HL-60 (cell line): ENCODE data around the gene TMEM59L.

Experiments
- DNase-seq, 2 experiments: peaks; one replicate each; pipeline ENCODE4 v3.0.0-alpha.2; 2010 to 2020; ENCODE audit warnings: low read depth in 1 of 2, low spot score in 1 of 2
- H3K27ac ChIP-seq: fragments of 250-450 bp; sonication (Bioruptor Pico); replicated peaks from 2 replicates; pipeline ENCODE4 v1.5.1; 2020; ENCODE audit warnings: mild to moderate bottlenecking, moderate library complexity
- H3K27me3 ChIP-seq: fragments of 250-450 bp; sonication (Bioruptor Pico); 2 replicates; pipeline ENCODE4 v1.5.1; 2021; ENCODE audit warnings: mild to moderate bottlenecking, moderate library complexity; ENCODE audit not compliant: insufficient read depth, poor library complexity, severe bottlenecking
- H3K4me3 ChIP-seq: replicated peaks from 2 replicates; pipeline ENCODE4 v1.5.1; 2011; ENCODE audit warnings: mild to moderate bottlenecking, control low read depth, low read length; ENCODE audit not compliant: insufficient read depth
- GABPA ChIP-seq: IDR thresholded peaks from 2 replicates; pipeline ENCODE4 v1.6.1; 2012; ENCODE audit warnings: low read depth
- POLR2AphosphoS5 ChIP-seq: IDR thresholded peaks from 2 replicates; pipeline ENCODE4 v1.6.1; 2012; ENCODE audit warnings: low read depth
- SPI1 ChIP-seq: IDR thresholded peaks from 2 replicates; pipeline ENCODE4 v1.6.1; 2012; ENCODE audit warnings: low read depth, mild to moderate bottlenecking, borderline replicate concordance
- TF ChIP-seq, protein P1 (sequence below): IDR thresholded peaks from one replicate; pipeline ENCODE4 v1.5.1; 2011; ENCODE audit warnings: low read length, control low read depth, inconsistent platforms; ENCODE audit not compliant: insufficient read depth
- TF ChIP-seq, protein P2 (sequence below): IDR thresholded peaks from 2 replicates; pipeline ENCODE4 v1.6.1; 2012; ENCODE audit warnings: low read depth; ENCODE audit not compliant: insufficient replicate concordance

Gene TMEM59L

DNA sequence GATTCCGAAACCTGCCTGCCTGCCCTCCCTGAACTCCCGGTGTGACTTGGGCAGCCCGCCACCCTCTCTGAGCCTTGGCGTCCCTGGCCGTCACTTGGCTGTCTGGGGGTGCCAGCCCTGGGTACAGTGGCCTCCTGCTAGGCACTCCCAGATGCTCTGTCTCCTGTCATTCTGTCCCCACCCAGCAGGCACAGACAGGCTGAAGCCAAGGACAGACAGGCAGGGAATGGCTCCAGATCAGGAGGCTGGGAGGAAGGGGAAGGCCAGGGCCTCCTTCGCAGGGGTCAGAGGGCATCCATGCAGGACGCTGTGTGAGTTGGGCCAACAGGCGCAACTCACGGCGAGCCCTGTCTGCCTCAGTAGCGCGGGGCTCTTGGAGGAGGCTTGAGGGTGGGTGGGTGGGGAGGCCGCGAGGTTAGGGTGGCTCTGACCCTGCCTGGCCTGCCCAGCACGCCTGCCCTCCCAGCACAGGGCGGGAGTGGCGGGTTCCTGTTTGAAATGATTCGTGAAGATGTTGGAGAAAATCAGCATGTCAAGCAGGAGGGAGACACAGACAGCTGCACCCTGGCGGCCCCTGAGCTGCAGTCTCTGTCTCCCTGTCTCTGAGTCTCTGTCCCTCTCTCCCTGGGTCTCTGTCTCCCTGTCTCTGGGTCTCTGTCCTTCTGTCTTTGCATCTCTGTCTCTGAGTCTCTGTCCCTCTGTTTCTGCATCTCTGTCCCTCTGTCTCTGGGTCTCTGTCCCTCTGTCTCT lies 43.8 kb downstream of the TMEM59L start:
- H3K27ac ChIP-seq = no peak overlapping the region
- TF ChIP-seq, protein P1, sequence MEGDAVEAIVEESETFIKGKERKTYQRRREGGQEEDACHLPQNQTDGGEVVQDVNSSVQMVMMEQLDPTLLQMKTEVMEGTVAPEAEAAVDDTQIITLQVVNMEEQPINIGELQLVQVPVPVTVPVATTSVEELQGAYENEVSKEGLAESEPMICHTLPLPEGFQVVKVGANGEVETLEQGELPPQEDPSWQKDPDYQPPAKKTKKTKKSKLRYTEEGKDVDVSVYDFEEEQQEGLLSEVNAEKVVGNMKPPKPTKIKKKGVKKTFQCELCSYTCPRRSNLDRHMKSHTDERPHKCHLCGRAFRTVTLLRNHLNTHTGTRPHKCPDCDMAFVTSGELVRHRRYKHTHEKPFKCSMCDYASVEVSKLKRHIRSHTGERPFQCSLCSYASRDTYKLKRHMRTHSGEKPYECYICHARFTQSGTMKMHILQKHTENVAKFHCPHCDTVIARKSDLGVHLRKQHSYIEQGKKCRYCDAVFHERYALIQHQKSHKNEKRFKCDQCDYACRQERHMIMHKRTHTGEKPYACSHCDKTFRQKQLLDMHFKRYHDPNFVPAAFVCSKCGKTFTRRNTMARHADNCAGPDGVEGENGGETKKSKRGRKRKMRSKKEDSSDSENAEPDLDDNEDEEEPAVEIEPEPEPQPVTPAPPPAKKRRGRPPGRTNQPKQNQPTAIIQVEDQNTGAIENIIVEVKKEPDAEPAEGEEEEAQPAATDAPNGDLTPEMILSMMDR = no peak
- TF ChIP-seq GABPA = no peak
- TF ChIP-seq, protein P2, sequence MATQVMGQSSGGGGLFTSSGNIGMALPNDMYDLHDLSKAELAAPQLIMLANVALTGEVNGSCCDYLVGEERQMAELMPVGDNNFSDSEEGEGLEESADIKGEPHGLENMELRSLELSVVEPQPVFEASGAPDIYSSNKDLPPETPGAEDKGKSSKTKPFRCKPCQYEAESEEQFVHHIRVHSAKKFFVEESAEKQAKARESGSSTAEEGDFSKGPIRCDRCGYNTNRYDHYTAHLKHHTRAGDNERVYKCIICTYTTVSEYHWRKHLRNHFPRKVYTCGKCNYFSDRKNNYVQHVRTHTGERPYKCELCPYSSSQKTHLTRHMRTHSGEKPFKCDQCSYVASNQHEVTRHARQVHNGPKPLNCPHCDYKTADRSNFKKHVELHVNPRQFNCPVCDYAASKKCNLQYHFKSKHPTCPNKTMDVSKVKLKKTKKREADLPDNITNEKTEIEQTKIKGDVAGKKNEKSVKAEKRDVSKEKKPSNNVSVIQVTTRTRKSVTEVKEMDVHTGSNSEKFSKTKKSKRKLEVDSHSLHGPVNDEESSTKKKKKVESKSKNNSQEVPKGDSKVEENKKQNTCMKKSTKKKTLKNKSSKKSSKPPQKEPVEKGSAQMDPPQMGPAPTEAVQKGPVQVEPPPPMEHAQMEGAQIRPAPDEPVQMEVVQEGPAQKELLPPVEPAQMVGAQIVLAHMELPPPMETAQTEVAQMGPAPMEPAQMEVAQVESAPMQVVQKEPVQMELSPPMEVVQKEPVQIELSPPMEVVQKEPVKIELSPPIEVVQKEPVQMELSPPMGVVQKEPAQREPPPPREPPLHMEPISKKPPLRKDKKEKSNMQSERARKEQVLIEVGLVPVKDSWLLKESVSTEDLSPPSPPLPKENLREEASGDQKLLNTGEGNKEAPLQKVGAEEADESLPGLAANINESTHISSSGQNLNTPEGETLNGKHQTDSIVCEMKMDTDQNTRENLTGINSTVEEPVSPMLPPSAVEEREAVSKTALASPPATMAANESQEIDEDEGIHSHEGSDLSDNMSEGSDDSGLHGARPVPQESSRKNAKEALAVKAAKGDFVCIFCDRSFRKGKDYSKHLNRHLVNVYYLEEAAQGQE = no peak
- no peak for TF ChIP-seq POLR2AphosphoS5
- TF ChIP-seq SPI1 = no peak
- no peak for DNase-seq
- H3K4me3 ChIP-seq = no peak overlapping the region
- H3K27me3 ChIP-seq = no peaks in the 10 kb centered on the region

DNA sequence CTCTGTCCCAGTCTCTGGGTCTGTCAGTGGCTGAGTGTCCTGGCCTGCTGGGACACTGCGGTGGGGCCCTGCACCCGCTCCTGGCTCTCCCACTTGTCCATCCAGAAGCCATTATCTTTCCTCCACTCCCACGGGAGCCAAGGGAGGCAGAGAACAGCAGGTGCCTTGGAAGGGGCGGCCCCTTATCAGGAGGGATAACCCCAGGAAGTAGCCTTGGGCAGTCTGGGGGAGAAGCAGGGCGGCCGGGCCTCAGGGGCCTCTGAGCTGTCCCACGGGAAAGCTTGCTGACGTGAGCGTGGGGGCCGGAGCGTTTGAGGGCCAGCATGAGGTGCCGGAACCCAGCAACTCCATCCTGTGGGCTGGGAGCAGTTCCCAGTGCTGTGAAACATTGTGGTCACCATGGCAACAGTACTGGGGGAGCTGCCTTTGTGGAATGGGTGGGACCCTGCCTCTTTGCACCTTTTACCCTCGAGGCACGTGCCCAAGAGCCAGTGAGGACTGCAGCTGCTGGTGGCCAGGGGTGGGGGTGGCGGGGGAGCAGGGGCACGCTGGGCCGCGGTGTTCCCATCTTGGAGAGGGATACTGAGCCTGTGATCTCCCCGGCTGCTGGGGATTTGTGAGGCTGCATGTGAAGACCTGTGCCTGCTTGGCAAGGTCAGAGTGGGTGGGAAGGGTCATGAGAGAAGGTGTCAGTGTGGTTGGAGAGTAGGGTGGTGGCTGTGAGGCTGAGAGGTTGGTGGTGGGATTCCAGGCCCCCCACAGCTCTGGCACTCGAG lies 45.1 kb downstream of the TMEM59L start:
- no peak overlapping the region for H3K4me3 ChIP-seq
- H3K27ac ChIP-seq = no peak overlapping the region
- no peaks in the 10 kb centered on the region for H3K27me3 ChIP-seq
- TF ChIP-seq POLR2AphosphoS5 (no peak), SPI1 (no peak), GABPA (no peak)
- TF ChIP-seq, protein P2 = no peak
- TF ChIP-seq, protein P1 = no peak
- no peak for DNase-seq

GRCh38 chr19:18658366-18658855 lies 45.7 kb downstream of the TMEM59L start:
- no peak for DNase-seq
- Histone ChIP-seq H3K27me3 (no peaks in the 10 kb centered on the region), H3K27ac (no peak overlapping the region), H3K4me3 (no peak overlapping the region)
- TF ChIP-seq, protein P1 = no peak
- TF ChIP-seq SPI1 (no peak), POLR2AphosphoS5 (no peak), GABPA (no peak)
- TF ChIP-seq, protein P2 = no peak
